WI38 (cell line): ENCODE measurements around the gene ZSCAN5A.
"Not testable (repeated sequence)": the region's sequence is repeated elsewhere in the genome, so short reads cannot be mapped to it uniquely, and the experiment has no call there.

Experiments used
- H3K4me3 ChIP-seq: 2 replicates; pipeline ENCODE4 v1.5.1; 2011; ENCODE audit warnings: low read depth, mild to moderate bottlenecking, control low read depth, low read length
- TF ChIP-seq, protein P1 (sequence below): IDR thresholded peaks from 2 replicates; pipeline ENCODE4 v1.5.1; 2012; ENCODE audit warnings: low read depth, mild to moderate bottlenecking, control low read depth, low read length

Gene ZSCAN5A

DNA sequence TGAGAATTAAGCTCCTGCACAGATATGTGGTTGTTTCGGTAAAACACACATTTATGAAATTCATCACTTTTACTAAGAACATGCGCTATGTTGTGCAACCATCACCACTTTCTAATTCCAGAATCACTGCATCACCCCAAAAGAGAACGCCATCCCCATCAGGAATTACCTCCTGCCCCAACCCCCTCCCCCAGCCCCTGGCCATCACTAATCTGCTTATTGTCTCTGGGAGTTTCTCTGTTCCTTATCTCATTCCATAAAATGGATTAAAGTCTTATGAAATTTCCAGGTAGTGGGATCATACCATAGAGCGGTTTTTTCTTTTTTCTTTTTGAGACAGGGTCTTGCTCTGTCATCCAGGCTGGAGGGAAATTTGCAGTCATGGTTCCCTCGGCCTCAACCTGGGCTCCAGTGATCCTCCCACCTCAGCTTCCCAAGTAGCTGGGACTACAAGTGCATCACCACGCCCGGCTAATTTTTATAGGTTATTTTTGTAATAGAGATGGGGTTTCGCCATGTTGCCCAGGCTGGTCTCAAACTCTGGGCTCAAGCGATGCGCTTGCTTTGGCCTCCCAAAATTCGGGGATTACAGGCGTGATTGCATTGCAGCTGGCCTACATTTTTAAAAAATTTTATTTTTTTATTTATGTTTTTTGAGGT lies 120.5 kb downstream of the ZSCAN5A start:
- no peak overlapping the region for H3K4me3 ChIP-seq
- TF ChIP-seq, protein P1, sequence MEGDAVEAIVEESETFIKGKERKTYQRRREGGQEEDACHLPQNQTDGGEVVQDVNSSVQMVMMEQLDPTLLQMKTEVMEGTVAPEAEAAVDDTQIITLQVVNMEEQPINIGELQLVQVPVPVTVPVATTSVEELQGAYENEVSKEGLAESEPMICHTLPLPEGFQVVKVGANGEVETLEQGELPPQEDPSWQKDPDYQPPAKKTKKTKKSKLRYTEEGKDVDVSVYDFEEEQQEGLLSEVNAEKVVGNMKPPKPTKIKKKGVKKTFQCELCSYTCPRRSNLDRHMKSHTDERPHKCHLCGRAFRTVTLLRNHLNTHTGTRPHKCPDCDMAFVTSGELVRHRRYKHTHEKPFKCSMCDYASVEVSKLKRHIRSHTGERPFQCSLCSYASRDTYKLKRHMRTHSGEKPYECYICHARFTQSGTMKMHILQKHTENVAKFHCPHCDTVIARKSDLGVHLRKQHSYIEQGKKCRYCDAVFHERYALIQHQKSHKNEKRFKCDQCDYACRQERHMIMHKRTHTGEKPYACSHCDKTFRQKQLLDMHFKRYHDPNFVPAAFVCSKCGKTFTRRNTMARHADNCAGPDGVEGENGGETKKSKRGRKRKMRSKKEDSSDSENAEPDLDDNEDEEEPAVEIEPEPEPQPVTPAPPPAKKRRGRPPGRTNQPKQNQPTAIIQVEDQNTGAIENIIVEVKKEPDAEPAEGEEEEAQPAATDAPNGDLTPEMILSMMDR, result no peak

DNA sequence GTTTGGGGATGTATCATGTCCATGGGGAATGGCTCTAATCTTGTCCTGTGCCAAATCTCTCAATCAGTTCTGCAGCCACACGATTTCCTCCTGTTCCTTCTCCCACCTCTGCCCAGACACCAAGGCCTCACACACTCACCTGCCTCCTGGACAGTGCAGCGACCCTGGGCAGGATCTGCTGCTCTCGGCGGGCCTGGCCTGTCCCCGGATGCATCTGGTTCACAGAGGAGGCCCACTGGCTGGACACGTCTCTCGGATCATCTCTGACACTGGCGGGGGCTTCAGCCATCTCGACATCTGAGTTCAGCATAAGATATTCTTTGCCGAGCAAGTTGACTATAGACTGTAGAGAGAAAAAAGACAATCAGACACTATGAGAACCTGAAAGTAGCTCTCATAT lies 122.9 kb downstream of the ZSCAN5A start:
- TF ChIP-seq, protein P1, result no peak
- no peak overlapping the region for H3K4me3 ChIP-seq

DNA sequence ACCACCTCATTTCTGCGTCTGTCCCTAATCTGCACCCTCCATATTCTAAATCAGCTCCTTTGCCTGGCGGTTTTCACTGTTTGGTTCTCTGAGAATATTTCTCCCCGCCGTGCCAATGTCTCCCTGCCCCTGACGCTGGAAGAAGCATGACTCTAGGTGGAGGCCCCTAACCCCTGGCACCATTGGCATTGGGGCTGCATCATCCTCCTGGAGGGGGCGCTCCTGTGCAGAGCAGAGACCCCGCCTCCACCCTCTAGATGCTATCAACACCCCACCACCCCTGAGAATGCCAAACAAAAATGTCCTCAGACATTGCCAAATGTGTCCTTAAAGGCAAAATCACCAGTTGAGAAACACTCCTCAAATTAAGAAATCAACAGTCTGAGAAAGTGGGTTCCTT lies 123.5 kb downstream of the ZSCAN5A start:
- H3K4me3 ChIP-seq, result no peak overlapping the region
- TF ChIP-seq, protein P1, result no peak

DNA sequence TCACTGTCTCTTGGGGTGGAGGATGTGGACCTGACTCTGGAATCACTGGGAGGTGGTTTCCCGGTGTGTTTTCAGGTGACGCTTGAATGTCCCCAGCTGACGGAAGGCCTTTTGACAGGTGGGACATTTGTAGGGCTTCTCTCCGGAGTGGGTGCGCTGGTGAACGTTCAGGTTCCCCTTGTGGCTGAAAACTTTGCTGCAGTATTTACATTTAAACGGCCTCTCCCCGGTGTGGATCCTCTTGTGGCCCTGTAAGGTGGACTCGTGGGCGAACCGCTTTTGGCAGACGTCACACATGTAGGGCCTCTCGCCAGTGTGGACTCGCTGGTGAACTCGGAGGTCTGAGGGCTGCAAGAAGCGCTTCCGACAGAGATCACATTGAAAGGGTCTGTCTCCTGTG lies 124.9 kb downstream of the ZSCAN5A start:
- no peak overlapping the region for H3K4me3 ChIP-seq
- TF ChIP-seq, protein P1, result no peak

DNA sequence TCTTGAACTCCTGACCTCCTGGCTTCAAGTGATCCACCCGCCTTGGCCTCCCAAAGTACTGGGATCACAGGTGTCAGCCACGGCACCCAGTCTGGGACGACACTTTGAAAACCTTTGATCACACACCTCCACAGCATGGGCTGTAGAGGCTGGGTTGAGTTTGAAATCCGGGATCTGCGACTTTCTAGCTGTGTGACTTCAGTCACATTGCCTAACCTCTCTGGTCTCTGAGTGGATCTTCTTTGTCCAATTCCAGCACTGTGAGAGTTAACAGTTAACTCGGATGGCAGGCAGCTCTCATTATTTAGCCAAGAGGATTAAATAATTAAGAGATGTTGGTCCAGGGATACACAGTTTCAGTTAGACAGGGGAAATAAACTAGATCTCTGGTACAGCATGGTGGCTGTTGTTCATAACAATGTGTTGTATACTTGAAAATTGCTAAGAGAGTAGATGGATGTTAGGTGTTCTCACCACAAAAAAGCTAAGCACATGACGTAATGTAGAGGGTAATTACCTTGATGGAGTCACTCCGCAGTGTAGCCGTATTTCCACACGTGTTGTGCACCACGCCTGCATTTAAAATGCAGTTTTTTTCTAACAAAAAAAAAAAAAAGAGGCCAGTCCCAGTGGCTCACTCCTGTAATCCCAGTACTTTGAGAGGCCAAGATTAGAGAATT lies 136.9 kb downstream of the ZSCAN5A start:
- TF ChIP-seq, protein P1, result no peak
- H3K4me3 ChIP-seq, result no peak overlapping the region

DNA sequence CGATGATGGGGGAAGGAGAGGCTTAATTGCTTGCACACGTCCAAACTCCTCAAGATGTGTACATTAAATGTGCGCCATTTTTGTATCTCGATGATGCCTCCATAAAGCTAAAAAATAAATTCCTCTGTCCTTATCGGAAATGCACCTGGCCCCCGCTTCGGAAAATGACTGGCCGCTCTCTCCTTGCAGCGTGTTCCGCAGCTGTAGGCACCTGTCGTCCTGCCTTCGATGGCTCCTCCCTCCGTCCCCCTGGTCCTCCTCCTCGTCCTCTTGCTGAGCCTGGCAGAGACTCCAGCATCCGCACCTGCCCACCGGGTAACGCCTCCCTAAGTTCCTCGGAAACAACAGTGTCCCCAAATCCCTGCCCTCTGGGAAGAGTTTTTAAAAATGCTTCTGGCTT lies 137.8 kb downstream of the ZSCAN5A start:
- no peak overlapping the region for H3K4me3 ChIP-seq
- TF ChIP-seq, protein P1, result no peak

DNA sequence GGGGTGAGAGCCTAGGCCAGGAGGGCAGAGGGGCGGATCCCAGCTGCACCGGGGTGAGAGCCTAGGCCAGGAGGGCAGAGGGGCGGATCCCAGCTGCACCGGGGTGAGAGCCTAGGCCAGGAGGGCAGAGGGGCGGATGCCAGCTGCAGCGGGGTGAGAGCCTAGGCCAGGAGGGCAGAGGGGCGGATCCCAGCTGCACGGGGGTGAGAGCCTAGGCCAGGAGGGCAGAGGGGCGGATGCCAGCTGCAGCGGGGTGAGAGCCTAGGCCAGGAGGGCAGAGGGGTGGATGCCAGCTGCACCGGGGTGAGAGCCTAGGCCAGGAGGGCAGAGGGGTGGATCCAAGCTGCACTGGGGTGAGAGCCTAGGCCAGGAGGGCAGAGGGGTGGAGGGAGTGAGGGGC lies 138.3 kb downstream of the ZSCAN5A start:
- H3K4me3 ChIP-seq, result not testable (repeated sequence)

DNA sequence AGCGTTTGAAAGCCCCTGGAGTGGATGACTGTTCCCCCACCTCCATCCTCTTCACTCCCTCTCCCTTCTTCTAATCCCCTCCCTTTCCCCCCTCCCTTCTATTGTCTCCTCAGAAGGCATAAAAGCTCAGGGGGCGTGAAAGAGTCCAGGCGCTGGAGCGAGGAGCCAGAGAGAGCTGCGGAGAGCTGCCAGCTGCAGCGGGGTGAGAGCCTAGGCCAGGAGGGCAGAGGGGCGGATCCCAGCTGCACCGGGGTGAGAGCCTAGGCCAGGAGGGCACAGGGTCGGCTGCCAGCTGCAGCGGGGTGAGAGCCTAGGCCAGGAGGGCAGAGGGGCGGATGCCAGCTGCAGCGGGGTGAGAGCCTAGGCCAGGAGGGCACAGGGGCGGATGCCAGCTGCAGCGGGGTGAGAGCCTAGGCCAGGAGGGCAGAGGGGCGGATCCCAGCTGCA lies 138.8 kb downstream of the ZSCAN5A start, which contains the start of gene GALP:
GALP (plus strand) TSS at position 148 of the 447 bp plus-strand sequence. CDS start 1,101 bp downstream, outside the sequence.
- not testable (repeated sequence) for H3K4me3 ChIP-seq
